Fibroblast of lung (primary cell): ENCODE measurements around the gene TRAF5. TPM values are rescaled to one million over a fixed set of nuclear protein-coding genes. Genes with fewer than 3 reads are reported as not detected.
"Not testable (repeated sequence)": the region's sequence is repeated elsewhere in the genome, so short reads cannot be mapped to it uniquely, and the experiment has no call there.

ENCODE experiments used
- DNase-seq, 2 donors: peaks; one replicate each; pipeline versions ENCODE4 v3.0.0 to v3.0.0-alpha.2; 2010; ENCODE audit warnings: low read depth in 2 of 2
- H2AFZ ChIP-seq: 2 replicates; pipeline ENCODE4 v1.5.1; 2012; ENCODE audit warnings: low read length, control low read depth, inconsistent platforms
- H3K27ac ChIP-seq: 2 replicates; pipeline ENCODE4 v1.5.1; 2011; ENCODE audit warnings: low read length, control low read depth; ENCODE audit not compliant: insufficient read depth
- H3K27me3 ChIP-seq: 2 replicates; pipeline ENCODE4 v1.5.1; 2011; ENCODE audit warnings: mild to moderate bottlenecking, low read length; ENCODE audit not compliant: control insufficient read depth, insufficient read depth
- H3K36me3 ChIP-seq: 2 replicates; pipeline ENCODE4 v1.5.1; 2011; ENCODE audit warnings: low read length; ENCODE audit not compliant: control insufficient read depth, insufficient read depth
- H3K4me1 ChIP-seq: 2 replicates; pipeline ENCODE4 v1.5.1; 2011; ENCODE audit warnings: low read length; ENCODE audit not compliant: control insufficient read depth, insufficient read depth; ENCODE audit errors: extremely low read depth
- H3K4me2 ChIP-seq: 2 replicates; pipeline ENCODE4 v1.5.1; 2011; ENCODE audit warnings: low read length, control low read depth; ENCODE audit not compliant: insufficient read depth; ENCODE audit errors: extremely low read depth
- H3K4me3 ChIP-seq, 4 experiments: fragments of 200-600 bp in 1 of 4; sonication (generic) in 1 of 4; replicated peaks in 1 of 4; 2 replicates each; pipeline ENCODE4 v1.5.1; 2011 to 2016; ENCODE audit warnings: low read length in 4 of 4, low read depth in 3 of 4, mild to moderate bottlenecking in 3 of 4, control low read depth in 2 of 4, inconsistent platforms in 1 of 4, mixed read lengths in 1 of 4; ENCODE audit not compliant: insufficient read depth in 1 of 4; ENCODE audit errors: control extremely low read depth in 1 of 4
- H3K79me2 ChIP-seq: 2 replicates; pipeline ENCODE4 v1.5.1; 2012; ENCODE audit warnings: mild to moderate bottlenecking, low read length, inconsistent platforms; ENCODE audit not compliant: control insufficient read depth, insufficient read depth
- H3K9ac ChIP-seq: 2 replicates; pipeline ENCODE4 v1.5.1; 2011; ENCODE audit warnings: mild to moderate bottlenecking, low read length, control low read depth; ENCODE audit not compliant: insufficient read depth
- H3K9me3 ChIP-seq: 2 replicates; pipeline ENCODE4 v1.5.1; 2012; ENCODE audit warnings: low read depth, low read length; ENCODE audit not compliant: control insufficient read depth, insufficient read depth
- H4K20me1 ChIP-seq: 2 replicates; pipeline ENCODE4 v1.5.1; 2011; ENCODE audit warnings: low read length; ENCODE audit not compliant: control insufficient read depth, insufficient read depth; ENCODE audit errors: extremely low read depth
- EZH2 ChIP-seq: IDR thresholded peaks from 2 replicates; pipeline ENCODE4 v1.5.1; 2012; ENCODE audit warnings: low read length, control low read depth, mild to moderate bottlenecking; ENCODE audit errors: missing control alignments
- polyA plus RNA-seq, 2 donors: library from polyadenylated mRNA; depleted of rRNA in 1 of 2; stranded (reverse) in 1 of 2; unstranded in 1 of 2; fragments of >200 nt; gene quantifications; 2 replicates each; pipeline ENCODE4 v1.2.1, GENCODE V29; 2011 to 2012; ENCODE audit warnings: missing spikeins in 1 of 2
- total RNA-seq: library from RNA; depleted of rRNA; stranded (reverse); fragments of >200 nt; gene quantifications from 2 replicates; pipeline ENCODE4 v1.2.1, GENCODE V29; 2014
- TF ChIP-seq, protein P1 (sequence below), 2 donors: IDR thresholded peaks in 1 of 2; conservative IDR thresholded peaks in 1 of 2; 1 replicate in 1 of 2; 2 replicates in 1 of 2; pipeline ENCODE4 v1.5.1; 2011 to 2012; ENCODE audit warnings: low read length in 2 of 2, control low read depth in 1 of 2, inconsistent platforms in 1 of 2, low read depth in 1 of 2, mild to moderate bottlenecking in 1 of 2

The TRAF5 gene
- total and polyA plus RNA-seq, 2 donors (not counting 1 experiment from before 2014, with no cell fraction given), result 13.5 to 20.9 TPM

DNA sequence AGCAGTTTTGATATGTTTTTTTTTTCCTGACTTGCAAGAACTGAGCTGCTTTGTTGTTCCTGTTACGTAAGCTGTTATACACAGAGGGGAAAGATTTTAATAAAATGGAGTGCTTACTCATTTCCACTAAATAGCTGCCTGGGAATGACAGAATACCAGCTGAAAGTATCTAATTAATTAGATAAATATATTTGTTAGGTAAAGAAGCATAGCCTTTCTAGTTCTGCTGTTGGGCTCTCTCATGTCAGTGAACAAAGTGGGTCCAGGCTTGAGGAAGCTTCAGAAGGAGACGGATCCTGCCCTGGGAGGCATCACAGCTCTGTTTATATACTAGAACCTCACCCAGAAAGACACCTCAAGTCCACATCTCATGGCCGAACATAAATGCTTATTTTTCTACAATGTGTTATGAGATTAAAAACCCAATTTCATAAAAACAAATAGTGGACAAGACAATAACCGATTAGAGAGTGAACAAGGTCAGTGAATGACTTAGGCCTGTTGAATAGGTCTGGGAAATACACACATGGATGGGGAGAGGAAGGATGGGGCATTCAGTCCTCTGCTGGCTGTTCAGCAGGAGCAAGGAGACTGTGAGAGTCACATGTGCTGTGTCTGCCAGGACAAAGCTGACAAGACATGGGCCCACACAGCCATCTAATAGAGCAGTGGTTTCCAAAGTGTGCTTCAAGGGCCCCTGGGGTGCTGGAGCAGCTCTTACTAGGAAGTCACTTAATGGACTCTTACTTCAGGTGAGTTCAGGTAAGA, 20.6 kb downstream of the TRAF5 start:
- DNase-seq, result no peak
- Histone ChIP-seq H4K20me1 (no peaks in the 10 kb centered on the region), H3K27me3 (no peaks in the 10 kb centered on the region), H3K9me3 (no peaks in the 10 kb centered on the region), H3K4me2 (no peak overlapping the region), H3K36me3 (no peaks in the 10 kb centered on the region), H3K27ac (no peak overlapping the region), H3K4me1 (no peaks in the 10 kb centered on the region), H3K79me2 (no peaks in the 10 kb centered on the region), H2AFZ (no peak overlapping the region), H3K4me3 (no peak overlapping the region), H3K9ac (no peak overlapping the region)
- TF ChIP-seq, protein P1, sequence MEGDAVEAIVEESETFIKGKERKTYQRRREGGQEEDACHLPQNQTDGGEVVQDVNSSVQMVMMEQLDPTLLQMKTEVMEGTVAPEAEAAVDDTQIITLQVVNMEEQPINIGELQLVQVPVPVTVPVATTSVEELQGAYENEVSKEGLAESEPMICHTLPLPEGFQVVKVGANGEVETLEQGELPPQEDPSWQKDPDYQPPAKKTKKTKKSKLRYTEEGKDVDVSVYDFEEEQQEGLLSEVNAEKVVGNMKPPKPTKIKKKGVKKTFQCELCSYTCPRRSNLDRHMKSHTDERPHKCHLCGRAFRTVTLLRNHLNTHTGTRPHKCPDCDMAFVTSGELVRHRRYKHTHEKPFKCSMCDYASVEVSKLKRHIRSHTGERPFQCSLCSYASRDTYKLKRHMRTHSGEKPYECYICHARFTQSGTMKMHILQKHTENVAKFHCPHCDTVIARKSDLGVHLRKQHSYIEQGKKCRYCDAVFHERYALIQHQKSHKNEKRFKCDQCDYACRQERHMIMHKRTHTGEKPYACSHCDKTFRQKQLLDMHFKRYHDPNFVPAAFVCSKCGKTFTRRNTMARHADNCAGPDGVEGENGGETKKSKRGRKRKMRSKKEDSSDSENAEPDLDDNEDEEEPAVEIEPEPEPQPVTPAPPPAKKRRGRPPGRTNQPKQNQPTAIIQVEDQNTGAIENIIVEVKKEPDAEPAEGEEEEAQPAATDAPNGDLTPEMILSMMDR (conservative IDR thresholded peaks at IDR 0.05 in 1 of 2, IDR thresholded peaks at IDR 0.05 in 1 of 2; ENCODE audit: low read depth in 1 of 2, low read length in 2 of 2), result no peak
- no peak for TF ChIP-seq EZH2

DNA sequence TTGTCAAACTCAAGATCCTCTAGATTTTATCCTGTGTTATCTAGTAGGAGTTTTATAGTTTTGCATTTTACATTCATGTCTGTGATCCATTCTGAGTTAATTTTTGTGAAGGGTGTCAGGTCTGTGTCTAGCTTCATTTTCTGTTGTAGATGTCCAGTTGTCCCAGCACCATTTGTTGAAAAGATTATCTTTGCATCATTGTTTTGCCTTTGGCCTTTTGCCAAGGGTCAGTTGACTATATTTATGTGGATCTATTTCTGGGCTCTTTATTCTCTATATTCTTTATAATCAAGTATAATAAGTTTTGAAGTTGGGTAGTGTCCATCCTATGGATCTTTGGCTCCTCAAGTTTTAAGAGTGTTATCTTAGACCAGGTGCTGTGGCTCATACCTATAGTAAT, 21.9 kb downstream of the TRAF5 start:
- no peaks in the 10 kb centered on the region for H3K9me3 ChIP-seq
- no peaks in the 10 kb centered on the region for H4K20me1 ChIP-seq
- H3K79me2 ChIP-seq, result no peaks in the 10 kb centered on the region
- H3K4me3 ChIP-seq, result no peak overlapping the region
- no peaks in the 10 kb centered on the region for H3K36me3 ChIP-seq
- no peak overlapping the region for H3K9ac ChIP-seq
- H3K4me2 ChIP-seq, result no peak overlapping the region
- no peak for DNase-seq
- no peak overlapping the region for H2AFZ ChIP-seq
- H3K27me3 ChIP-seq, result no peaks in the 10 kb centered on the region
- no peaks in the 10 kb centered on the region for H3K4me1 ChIP-seq
- TF ChIP-seq EZH2, result no peak
- TF ChIP-seq, protein P1 (conservative IDR thresholded peaks at IDR 0.05 in 1 of 2, IDR thresholded peaks at IDR 0.05 in 1 of 2; ENCODE audit: low read depth in 1 of 2, low read length in 2 of 2), result no peak
- no peak overlapping the region for H3K27ac ChIP-seq

DNA sequence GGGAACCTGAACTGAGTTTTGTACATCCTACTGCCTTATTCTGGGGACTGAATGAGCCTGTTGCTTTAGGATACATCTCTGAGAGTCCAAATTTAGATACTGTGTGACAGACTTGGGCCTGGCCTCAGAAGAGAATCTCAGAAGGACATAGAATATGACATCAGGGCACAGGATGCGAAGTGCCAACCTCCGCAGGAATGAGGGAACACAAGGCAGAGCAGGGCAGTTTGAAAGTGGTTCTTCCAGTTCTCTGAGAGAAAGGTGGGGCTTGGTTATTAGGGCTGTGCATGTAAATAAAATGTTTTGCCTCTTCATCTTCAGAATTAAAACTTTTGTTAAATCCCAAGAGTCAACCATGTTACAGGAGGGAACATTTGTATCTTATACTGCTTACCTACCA, 23.1 kb downstream of the TRAF5 start:
- DNase-seq, result no peak
- Histone ChIP-seq H4K20me1 (no peaks in the 10 kb centered on the region), H3K27me3 (no peaks in the 10 kb centered on the region), H3K9me3 (no peaks in the 10 kb centered on the region), H3K4me2 (no peak overlapping the region), H3K4me1 (no peaks in the 10 kb centered on the region), H3K9ac (no peak overlapping the region), H2AFZ (no peak overlapping the region), H3K79me2 (no peaks in the 10 kb centered on the region), H3K27ac (no peak overlapping the region), H3K4me3 (no peak overlapping the region), H3K36me3 (no peaks in the 10 kb centered on the region)
- TF ChIP-seq, protein P1 (conservative IDR thresholded peaks at IDR 0.05 in 1 of 2, IDR thresholded peaks at IDR 0.05 in 1 of 2; ENCODE audit: low read depth in 1 of 2, low read length in 2 of 2), result no peak
- no peak for TF ChIP-seq EZH2

DNA sequence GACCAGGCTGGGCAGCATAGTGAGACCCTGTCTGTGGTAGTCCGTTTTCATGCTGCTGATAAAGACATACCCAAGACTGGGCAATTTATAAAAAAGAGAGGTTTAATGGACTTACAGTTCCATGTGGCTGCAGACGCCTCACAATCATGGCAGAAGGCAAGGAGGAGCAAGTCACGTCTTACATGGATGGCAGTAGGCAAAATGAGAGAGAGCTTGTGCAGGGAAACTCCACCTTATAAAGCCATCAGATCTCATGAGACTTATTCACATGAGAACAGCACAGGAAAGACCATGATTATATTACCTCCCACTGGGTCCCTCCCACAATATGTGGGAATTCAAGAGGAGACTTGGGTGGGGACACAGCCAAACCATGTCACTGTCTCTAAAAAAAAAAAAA, 25.4 kb downstream of the TRAF5 start:
- H3K4me3 ChIP-seq, H4K20me1 ChIP-seq, H3K36me3 ChIP-seq, H2AFZ ChIP-seq, H3K79me2 ChIP-seq, H3K4me1 ChIP-seq, H3K27me3 ChIP-seq, H3K9me3 ChIP-seq, H3K4me2 ChIP-seq, H3K9ac ChIP-seq, DNase-seq, H3K27ac ChIP-seq: not testable (repeated sequence)
